SJSA1 (cell line): Measurements from ENCODE around the gene TYMS. TPM values are rescaled to one million over a fixed set of nuclear protein-coding genes. Genes with fewer than 3 reads are reported as not detected.

Experiments
- DNase-seq, 2 experiments: peaks; one replicate each; pipeline ENCODE4 v3.0.0-alpha.2; 2015 to 2020; ENCODE audit warnings: low spot score in 2 of 2, low read depth in 1 of 2
- H3K27ac ChIP-seq: fragments of 250-450 bp; sonication (Bioruptor Pico); 2 replicates; pipeline ENCODE4 v1.5.1; 2020; ENCODE audit warnings: mild to moderate bottlenecking, moderate library complexity
- H3K27me3 ChIP-seq: fragments of 250-450 bp; sonication (Bioruptor Pico); replicated peaks from 2 replicates; pipeline ENCODE4 v1.5.1; 2020; ENCODE audit warnings: mild to moderate bottlenecking, moderate library complexity
- H3K36me3 ChIP-seq: fragments of 250-450 bp; sonication (Bioruptor Pico); 2 replicates; pipeline ENCODE4 v1.5.1; 2020; ENCODE audit warnings: mild to moderate bottlenecking
- H3K4me1 ChIP-seq: fragments of 250-450 bp; sonication (Bioruptor Pico); replicated peaks from 2 replicates; pipeline ENCODE4 v1.6.1; 2021; ENCODE audit warnings: mild to moderate bottlenecking
- H3K4me3 ChIP-seq: fragments of 250-450 bp; sonication (Bioruptor Pico); 2 replicates; pipeline ENCODE4 v1.5.1; 2020; ENCODE audit warnings: mild to moderate bottlenecking
- H3K9me3 ChIP-seq: fragments of 250-450 bp; sonication (Bioruptor Pico); replicated peaks from 2 replicates; pipeline ENCODE4 v1.5.1; 2020; ENCODE audit warnings: mild to moderate bottlenecking
- total RNA-seq: library from RNA; depleted of rRNA; stranded (reverse); fragments of >200 nt; shearing (Covaris generic); gene quantifications from 2 replicates; pipeline ENCODE4 v1.2.3, GENCODE V29; 2014

TYMS gene
- total RNA-seq, 1 experiment from 2014 or later: 113 TPM

GRCh38 chr18:654601-655000 is 2.9 kb upstream of the TYMS start:
- Histone ChIP-seq H3K27ac (no peak overlapping the region), H3K9me3 (0 out of 2 replicates have a peak, but pooled peaks cover 2% of the 10 kb centered on the region), H3K4me3 (no peak overlapping the region), H3K4me1 (peaks cover 37% of the 10 kb centered on the region), H3K27me3 (no peaks in the 10 kb centered on the region), H3K36me3 (peaks cover 25% of the 10 kb centered on the region)
- DNase-seq: no peak

GRCh38 chr18:655445-655844 is 2.0 kb upstream of the TYMS start:
- Histone ChIP-seq H3K27me3 (no peaks in the 10 kb centered on the region), H3K4me3 (no peak overlapping the region), H3K27ac (no peak overlapping the region), H3K9me3 (0 out of 2 replicates have a peak, but pooled peaks cover 2% of the 10 kb centered on the region), H3K4me1 (peaks cover 38% of the 10 kb centered on the region), H3K36me3 (peaks cover 34% of the 10 kb centered on the region)
- DNase-seq: no peak

GRCh38 chr18:658001-658946 is 821 bp downstream of the TYMS start:
- Histone ChIP-seq H3K27ac (peak overlapping the region; percentile 97), H3K4me3 (peak overlapping the region; percentile 95), H3K36me3 (peaks cover 53% of the 10 kb centered on the region), H3K9me3 (peaks cover 2% of the 10 kb centered on the region; the same call in 1 of the 2 replicates), H3K27me3 (no peaks in the 10 kb centered on the region), H3K4me1 (peaks cover 25% of the 10 kb centered on the region)
- peak; percentile 95 for DNase-seq

- Histone ChIP-seq H3K27me3 (no peaks in the 10 kb centered on the region), H3K4me1 (peaks cover 25% of the 10 kb centered on the region), H3K9me3 (peaks cover 2% of the 10 kb centered on the region; the same call in 1 of the 2 replicates), H3K27ac (peak overlapping the region; percentile 97), H3K36me3 (peaks cover 53% of the 10 kb centered on the region), H3K4me3 (peak overlapping the region; percentile 95)
- no peak for DNase-seq
Measured at GRCh38 chr18:658947-659533, 1.6 kb downstream of the TYMS start.

GRCh38 chr18:659597-659996 is 2.1 kb downstream of the TYMS start:
- H3K4me1 ChIP-seq: peaks cover 25% of the 10 kb centered on the region
- peaks cover 53% of the 10 kb centered on the region for H3K36me3 ChIP-seq
- no peak for DNase-seq

GRCh38 chr18:662197-662596 is 4.7 kb downstream of the TYMS start:
- no peak for DNase-seq
- Histone ChIP-seq H3K27ac (no peak overlapping the region), H3K4me3 (no peak overlapping the region), H3K27me3 (no peaks in the 10 kb centered on the region), H3K4me1 (peaks cover 18% of the 10 kb centered on the region), H3K36me3 (peaks cover 59% of the 10 kb centered on the region), H3K9me3 (peaks cover 2% of the 10 kb centered on the region; the same call in 1 of the 2 replicates)

More at GRCh38 chr18:659597-659996, 2.1 kb downstream of the TYMS start:
- Histone ChIP-seq H3K27me3 (no peaks in the 10 kb centered on the region), H3K4me3 (no peak overlapping the region), H3K9me3 (peaks cover 2% of the 10 kb centered on the region; the same call in 1 of the 2 replicates), H3K27ac (no peak overlapping the region)

- no peak for DNase-seq
- no peak overlapping the region for H3K27ac ChIP-seq
Measured at GRCh38 chr18:666177-666576, 8.7 kb downstream of the TYMS start.

GRCh38 chr18:666628-667027 is 9.2 kb downstream of the TYMS start:
- Histone ChIP-seq H3K9me3 (no peaks in the 10 kb centered on the region; the same call in 1 of the 2 replicates), H3K27me3 (no peaks in the 10 kb centered on the region), H3K4me3 (no peak overlapping the region)

More at GRCh38 chr18:666177-666576, 8.7 kb downstream of the TYMS start:
- H3K4me3 ChIP-seq: no peak overlapping the region
- no peaks in the 10 kb centered on the region; the same call in 1 of the 2 replicates for H3K9me3 ChIP-seq
- peaks cover 58% of the 10 kb centered on the region for H3K36me3 ChIP-seq
- H3K27me3 ChIP-seq: no peaks in the 10 kb centered on the region
- no peaks in the 10 kb centered on the region for H3K4me1 ChIP-seq

GRCh38 chr18:668260-668659 is 10.8 kb downstream of the TYMS start:
- Histone ChIP-seq H3K4me3 (no peak overlapping the region), H3K36me3 (peaks cover 67% of the 10 kb centered on the region)
- no peak for DNase-seq

More at GRCh38 chr18:666628-667027, 9.2 kb downstream of the TYMS start:
- DNase-seq: no peak
- no peak overlapping the region for H3K27ac ChIP-seq
- no peaks in the 10 kb centered on the region for H3K4me1 ChIP-seq
- peaks cover 58% of the 10 kb centered on the region for H3K36me3 ChIP-seq

GRCh38 chr18:669077-669476 is 11.6 kb downstream of the TYMS start:
- Histone ChIP-seq H3K9me3 (no peaks in the 10 kb centered on the region; the same call in 1 of the 2 replicates), H3K36me3 (peaks cover 74% of the 10 kb centered on the region), H3K27ac (no peak overlapping the region), H3K27me3 (no peaks in the 10 kb centered on the region), H3K4me1 (no peaks in the 10 kb centered on the region), H3K4me3 (no peak overlapping the region)
- DNase-seq: no peak

More at GRCh38 chr18:668260-668659, 10.8 kb downstream of the TYMS start:
- Histone ChIP-seq H3K9me3 (no peaks in the 10 kb centered on the region; the same call in 1 of the 2 replicates), H3K4me1 (no peaks in the 10 kb centered on the region), H3K27me3 (no peaks in the 10 kb centered on the region), H3K27ac (no peak overlapping the region)

- Histone ChIP-seq H3K4me3 (no peak overlapping the region), H3K9me3 (no peaks in the 10 kb centered on the region; the same call in 1 of the 2 replicates), H3K36me3 (peaks cover 88% of the 10 kb centered on the region), H3K4me1 (no peaks in the 10 kb centered on the region), H3K27ac (no peak overlapping the region), H3K27me3 (no peaks in the 10 kb centered on the region)
- DNase-seq: peak in 1 of 2 experiments; percentile 26
Measured at GRCh38 chr18:670522-670921, 13.1 kb downstream of the TYMS start.

GRCh38 chr18:671405-671804 is 14.0 kb downstream of the TYMS start:
- H3K4me1 ChIP-seq: no peaks in the 10 kb centered on the region
- H3K9me3 ChIP-seq: no peaks in the 10 kb centered on the region; the same call in 1 of the 2 replicates
- H3K27me3 ChIP-seq: no peaks in the 10 kb centered on the region
- DNase-seq: no peak
- H3K4me3 ChIP-seq: no peak overlapping the region
- peaks cover 91% of the 10 kb centered on the region for H3K36me3 ChIP-seq
- H3K27ac ChIP-seq: no peak overlapping the region

GRCh38 chr18:673317-673716 is 15.9 kb downstream of the TYMS start:
- Histone ChIP-seq H3K27me3 (no peaks in the 10 kb centered on the region), H3K4me1 (no peaks in the 10 kb centered on the region), H3K4me3 (no peak overlapping the region), H3K36me3 (peaks cover 93% of the 10 kb centered on the region), H3K9me3 (no peaks in the 10 kb centered on the region; the same call in 1 of the 2 replicates), H3K27ac (no peak overlapping the region)
- no peak for DNase-seq

- Histone ChIP-seq H3K9me3 (no peaks in the 10 kb centered on the region), H3K27ac (no peak overlapping the region), H3K36me3 (peaks cover 91% of the 10 kb centered on the region), H3K4me1 (no peaks in the 10 kb centered on the region), H3K27me3 (no peaks in the 10 kb centered on the region), H3K4me3 (no peak overlapping the region)
- no peak for DNase-seq
Measured at GRCh38 chr18:673769-674168, 16.3 kb downstream of the TYMS start.
